Fibroblast of skin of abdomen (primary cell): ENCODE data around the gene LGALS8.

Experiments used
- DNase-seq: peaks from one replicate; pipeline ENCODE4 v3.0.0-alpha.2; 2013

The LGALS8 gene

DNA sequence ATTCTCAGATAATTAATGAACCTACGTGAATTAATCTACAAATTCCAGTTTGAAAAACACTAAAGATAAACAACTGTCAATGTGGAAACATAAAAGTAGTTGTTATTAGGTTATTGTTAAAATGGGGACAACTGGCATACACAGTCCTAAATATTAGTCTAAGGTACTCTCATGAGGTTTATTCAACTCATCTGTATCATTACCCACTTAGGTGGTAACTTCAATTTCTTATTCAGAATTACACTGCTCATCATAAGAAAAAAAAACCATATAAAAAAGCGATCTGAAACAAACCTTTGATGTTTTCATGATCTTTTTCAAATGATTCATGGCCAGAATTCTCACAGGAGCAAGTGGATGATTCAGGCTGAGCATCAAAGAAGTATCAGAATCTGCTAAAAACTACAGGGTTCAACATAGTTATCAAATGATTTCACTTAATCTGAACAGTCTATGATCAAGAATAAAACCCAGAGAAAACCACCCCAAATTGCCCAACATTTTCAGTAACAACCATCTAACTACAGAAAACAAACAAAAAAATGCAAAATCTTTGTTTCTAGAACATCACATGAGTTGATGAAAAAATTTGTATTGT lies 66.9 kb downstream of the LGALS8 start:
- DNase-seq, result no peak

DNA sequence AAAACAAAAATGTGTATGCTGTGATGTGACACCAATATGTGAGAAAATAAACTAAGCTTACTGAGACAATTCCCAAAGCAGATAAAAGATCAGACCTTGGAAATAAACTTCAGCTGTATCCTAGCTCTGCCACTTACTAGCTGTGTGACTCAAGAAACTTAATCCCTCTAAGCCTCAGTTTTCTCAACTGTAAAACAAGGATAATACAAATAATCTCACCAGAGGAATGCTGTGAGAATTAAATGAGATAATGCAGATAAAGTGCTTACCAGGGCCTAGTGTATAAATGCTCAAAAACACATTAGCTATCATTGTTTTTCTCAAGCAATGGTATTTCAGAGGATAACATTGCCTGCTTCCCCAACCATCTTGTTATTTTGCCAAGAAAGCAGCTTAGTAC lies 78.4 kb downstream of the LGALS8 start:
- no peak for DNase-seq
